ENCODE results near the gene DHX15.
A peak's percentile ranks its signal among the peaks of the same experiment; 100 is the strongest.

The DHX15 gene

GRCh38 chr4:24477919-24478318, 106.4 kb downstream of the DHX15 start:
- peak overlapping the region; percentile 8 to 70 (median 12) for H3K27ac Mint-ChIP-seq
- no peaks in the 10 kb centered on the region for H3K9me3 Mint-ChIP-seq
- no peaks in the 10 kb centered on the region for H3K36me3 Mint-ChIP-seq (ENCODE audit: low read depth)
- H3K4me1 Mint-ChIP-seq, result peaks cover 27% of the 10 kb centered on the region
- peaks cover 24% of the 10 kb centered on the region for H3K27me3 Mint-ChIP-seq (ENCODE audit: low read depth)
- TF ChIP-seq, protein P1, sequence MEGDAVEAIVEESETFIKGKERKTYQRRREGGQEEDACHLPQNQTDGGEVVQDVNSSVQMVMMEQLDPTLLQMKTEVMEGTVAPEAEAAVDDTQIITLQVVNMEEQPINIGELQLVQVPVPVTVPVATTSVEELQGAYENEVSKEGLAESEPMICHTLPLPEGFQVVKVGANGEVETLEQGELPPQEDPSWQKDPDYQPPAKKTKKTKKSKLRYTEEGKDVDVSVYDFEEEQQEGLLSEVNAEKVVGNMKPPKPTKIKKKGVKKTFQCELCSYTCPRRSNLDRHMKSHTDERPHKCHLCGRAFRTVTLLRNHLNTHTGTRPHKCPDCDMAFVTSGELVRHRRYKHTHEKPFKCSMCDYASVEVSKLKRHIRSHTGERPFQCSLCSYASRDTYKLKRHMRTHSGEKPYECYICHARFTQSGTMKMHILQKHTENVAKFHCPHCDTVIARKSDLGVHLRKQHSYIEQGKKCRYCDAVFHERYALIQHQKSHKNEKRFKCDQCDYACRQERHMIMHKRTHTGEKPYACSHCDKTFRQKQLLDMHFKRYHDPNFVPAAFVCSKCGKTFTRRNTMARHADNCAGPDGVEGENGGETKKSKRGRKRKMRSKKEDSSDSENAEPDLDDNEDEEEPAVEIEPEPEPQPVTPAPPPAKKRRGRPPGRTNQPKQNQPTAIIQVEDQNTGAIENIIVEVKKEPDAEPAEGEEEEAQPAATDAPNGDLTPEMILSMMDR (IDR thresholded peaks at IDR 0.05; ENCODE audit: unreplicated experiment in 3 of 3), result no peak
- H3K4me3 Mint-ChIP-seq, result peak overlapping the region in 2 of 3 experiments; percentile 16 to 31
